HG03457 (cell line): Measurements from ENCODE around the gene VWDE.

ENCODE experiments used
- ATAC-seq: cut with Tn5 transposase; IDR thresholded peaks from one replicate; pipeline ENCODE4 v1.9.1; 2021; ENCODE audit warnings: moderate number of reproducible peaks; ENCODE audit not compliant: unreplicated experiment

VWDE gene

GRCh38 chr7:12291870-12292269 lies 111.8 kb downstream of the VWDE start:
- ATAC-seq = no peak

GRCh38 chr7:12290761-12291160 lies 112.9 kb downstream of the VWDE start:
- ATAC-seq = no peak

GRCh38 chr7:12289996-12290395 lies 113.7 kb downstream of the VWDE start:
- ATAC-seq = no peak

- ATAC-seq = no peak
These were observed 115.8 kb downstream of the VWDE start for GRCh38 chr7:12287901-12288300.

- no peak for ATAC-seq
These were observed 122.6 kb downstream of the VWDE start for GRCh38 chr7:12281038-12281437.
